Smooth muscle cell (in vitro differentiated cells): ENCODE results near the gene LAMC1. TPM values are rescaled to one million over a fixed set of nuclear protein-coding genes. Genes with fewer than 3 reads are reported as not detected.
A peak's percentile ranks its signal among the peaks of the same experiment; 100 is the strongest.

Source experiments
- DNase-seq: peaks from one replicate; lab custom pipeline; 2025; ENCODE audit not compliant: unreplicated experiment; lab: John Stamatoyannopoulos, UW
- H2AFZ ChIP-seq: fragments of 200-600 bp; sonication (generic); 2 replicates; pipeline ENCODE4 v1.6.0; 2016; ENCODE audit warnings: antibody characterized with exemption, low read depth, mild to moderate bottlenecking
- H3F3A ChIP-seq: fragments of 200-600 bp; sonication (generic); 2 replicates; pipeline ENCODE4 v1.6.0; 2017; ENCODE audit warnings: antibody characterized with exemption, low read depth
- H3K27ac ChIP-seq: fragments of 200-600 bp; sonication (generic); 2 replicates; pipeline ENCODE4 v1.5.1; 2016; ENCODE audit warnings: low read depth, mild to moderate bottlenecking
- H3K27me3 ChIP-seq: fragments of 200-600 bp; sonication (generic); 2 replicates; pipeline ENCODE4 v1.6.1; 2016; ENCODE audit warnings: low read depth, mild to moderate bottlenecking
- H3K36me3 ChIP-seq: fragments of 200-600 bp; sonication (generic); 2 replicates; pipeline ENCODE4 v1.5.1; 2016; ENCODE audit warnings: low read depth
- H3K4me1 ChIP-seq: fragments of 200-600 bp; sonication (generic); 2 replicates; pipeline ENCODE4 v1.5.1; 2016; ENCODE audit warnings: low read depth
- H3K4me2 ChIP-seq: fragments of 200-600 bp; sonication (generic); 2 replicates; pipeline ENCODE4 v1.6.0; 2016; ENCODE audit warnings: mild to moderate bottlenecking
- H3K4me3 ChIP-seq: fragments of 200-600 bp; sonication (generic); 2 replicates; pipeline ENCODE4 v1.5.1; 2016; ENCODE audit warnings: mild to moderate bottlenecking
- H3K79me2 ChIP-seq: fragments of 200-600 bp; sonication (generic); 2 replicates; pipeline ENCODE4 v1.6.0; 2016; ENCODE audit warnings: low read depth, mild to moderate bottlenecking
- H3K9ac ChIP-seq: fragments of 200-600 bp; sonication (generic); 2 replicates; pipeline ENCODE4 v1.6.0; 2016; ENCODE audit warnings: low read depth
- H3K9me3 ChIP-seq: fragments of 200-600 bp; sonication (generic); replicated peaks from 2 replicates; pipeline ENCODE4 v1.5.1; 2016; ENCODE audit warnings: low read depth
- H4K20me1 ChIP-seq: fragments of 200-600 bp; sonication (generic); 2 replicates; pipeline ENCODE4 v1.6.0; 2016; ENCODE audit warnings: low read depth
- WGBS: methylation state at CpG from one replicate; pipeline ENCODE4 v1.1.7; 2016; ENCODE audit warnings: low lambda C conversion rate; 5-methylcytosine and 5-hydroxymethylcytosine counted together
- polyA plus RNA-seq: library from polyadenylated mRNA; unstranded; fragments of >200 nt; fragmentation: Nextera tagmentation; extraction: Ambion mirVana; gene quantifications from 2 replicates; pipeline ENCODE4 v1.2.1, GENCODE V29; 2016
- total RNA-seq: library from RNA; depleted of rRNA; stranded (reverse); fragments of >200 nt; gene quantifications from 2 replicates; pipeline ENCODE4 v1.2.3, GENCODE V29; 2014
- TF ChIP-seq, protein P1 (sequence below): fragments of 200-600 bp; sonication (generic); IDR thresholded peaks from 2 replicates; pipeline ENCODE4 v1.5.1; 2017; ENCODE audit warnings: borderline replicate concordance, mild to moderate bottlenecking, antibody characterized with exemption; ENCODE audit not compliant: insufficient read depth, poor library complexity, severe bottlenecking

Gene LAMC1
- total and polyA plus RNA-seq, 2 experiments from 2014 or later, result 64.9 to 137 TPM

DNA sequence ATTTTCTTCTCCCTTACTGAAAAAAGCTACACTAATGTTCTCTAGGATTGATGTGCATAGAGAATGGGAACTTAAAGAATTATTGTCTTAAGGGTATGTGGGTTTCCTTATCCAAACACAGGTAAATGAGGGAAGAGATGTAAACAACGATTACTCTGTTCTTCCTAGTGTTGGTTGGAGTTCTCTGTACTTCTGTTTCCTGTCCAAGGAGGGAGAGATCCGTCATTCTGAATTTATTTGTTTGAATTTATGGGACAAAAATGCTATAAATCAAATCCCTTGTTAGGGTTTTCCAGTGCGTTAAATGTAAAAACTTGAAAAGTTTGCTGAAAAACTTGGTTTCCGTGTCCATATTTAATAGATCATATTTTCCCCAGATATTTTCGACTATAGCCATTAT is 29.6 kb downstream of the LAMC1 start:
- WGBS, result 96% methylated on average over 5 of the region's 5 CpGs
- Histone ChIP-seq H3K4me1 (no peaks in the 10 kb centered on the region), H3K4me2 (no peak overlapping the region), H3K79me2 (peaks cover 99% of the 10 kb centered on the region), H3K27ac (no peak overlapping the region), H3K36me3 (no peaks in the 10 kb centered on the region), H4K20me1 (peaks cover 89% of the 10 kb centered on the region), H2AFZ (no peak overlapping the region), H3K27me3 (no peaks in the 10 kb centered on the region), H3F3A (peaks cover 3% of the 10 kb centered on the region), H3K9me3 (no peaks in the 10 kb centered on the region), H3K9ac (no peak overlapping the region), H3K4me3 (no peak overlapping the region)
- TF ChIP-seq, protein P1, sequence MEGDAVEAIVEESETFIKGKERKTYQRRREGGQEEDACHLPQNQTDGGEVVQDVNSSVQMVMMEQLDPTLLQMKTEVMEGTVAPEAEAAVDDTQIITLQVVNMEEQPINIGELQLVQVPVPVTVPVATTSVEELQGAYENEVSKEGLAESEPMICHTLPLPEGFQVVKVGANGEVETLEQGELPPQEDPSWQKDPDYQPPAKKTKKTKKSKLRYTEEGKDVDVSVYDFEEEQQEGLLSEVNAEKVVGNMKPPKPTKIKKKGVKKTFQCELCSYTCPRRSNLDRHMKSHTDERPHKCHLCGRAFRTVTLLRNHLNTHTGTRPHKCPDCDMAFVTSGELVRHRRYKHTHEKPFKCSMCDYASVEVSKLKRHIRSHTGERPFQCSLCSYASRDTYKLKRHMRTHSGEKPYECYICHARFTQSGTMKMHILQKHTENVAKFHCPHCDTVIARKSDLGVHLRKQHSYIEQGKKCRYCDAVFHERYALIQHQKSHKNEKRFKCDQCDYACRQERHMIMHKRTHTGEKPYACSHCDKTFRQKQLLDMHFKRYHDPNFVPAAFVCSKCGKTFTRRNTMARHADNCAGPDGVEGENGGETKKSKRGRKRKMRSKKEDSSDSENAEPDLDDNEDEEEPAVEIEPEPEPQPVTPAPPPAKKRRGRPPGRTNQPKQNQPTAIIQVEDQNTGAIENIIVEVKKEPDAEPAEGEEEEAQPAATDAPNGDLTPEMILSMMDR, result no peak
- no peak for DNase-seq

GRCh38 chr1:183058851-183059502 is 35.8 kb downstream of the LAMC1 start:
- DNase-seq, result no peak
- Histone ChIP-seq H2AFZ (no peak overlapping the region), H3K4me2 (no peak overlapping the region), H3K27me3 (no peaks in the 10 kb centered on the region), H3K79me2 (peaks cover 97% of the 10 kb centered on the region), H3K9ac (peak overlapping the region; percentile 52), H3K36me3 (no peaks in the 10 kb centered on the region), H3K4me1 (no peaks in the 10 kb centered on the region), H3F3A (peaks cover 3% of the 10 kb centered on the region), H3K27ac (peak overlapping the region; percentile 70), H3K9me3 (no peaks in the 10 kb centered on the region), H3K4me3 (no peak overlapping the region), H4K20me1 (peaks cover 68% of the 10 kb centered on the region)
- TF ChIP-seq, protein P1, result no peak
- WGBS, result 79% methylated on average over 2 of the region's 2 CpGs

DNA sequence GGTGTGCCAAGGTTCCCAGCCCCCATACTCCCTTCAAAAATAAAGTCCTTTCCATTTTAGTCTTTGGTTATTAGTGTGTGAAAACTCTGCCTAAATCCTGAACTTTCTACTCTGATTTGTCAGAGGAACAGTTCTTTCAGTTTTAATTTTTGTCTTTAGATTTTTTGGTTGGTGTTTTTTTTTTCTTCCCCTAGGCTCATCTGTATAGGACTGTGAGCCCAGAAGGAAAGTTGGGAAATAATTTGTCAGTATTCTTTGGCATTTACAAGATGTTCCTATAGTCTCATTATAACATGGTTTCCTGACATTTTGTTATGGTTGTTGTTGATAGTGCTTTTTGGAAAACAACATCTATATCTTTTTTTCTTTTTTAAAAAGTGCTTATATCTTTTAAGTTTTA is 38.0 kb downstream of the LAMC1 start:
- H3K4me1 ChIP-seq, result no peaks in the 10 kb centered on the region
- no peaks in the 10 kb centered on the region for H3K9me3 ChIP-seq
- peak overlapping the region; percentile 70 for H3K27ac ChIP-seq
- peaks cover 97% of the 10 kb centered on the region for H3K79me2 ChIP-seq
- H3K4me3 ChIP-seq, result no peak overlapping the region
- H4K20me1 ChIP-seq, result peaks cover 46% of the 10 kb centered on the region
- H2AFZ ChIP-seq, result no peak overlapping the region
- H3K4me2 ChIP-seq, result no peak overlapping the region
- TF ChIP-seq, protein P1, result no peak
- H3K9ac ChIP-seq, result peak overlapping the region; percentile 11
- H3K27me3 ChIP-seq, result no peaks in the 10 kb centered on the region
- H3F3A ChIP-seq, result peaks cover 3% of the 10 kb centered on the region
- no peak for DNase-seq
- H3K36me3 ChIP-seq, result no peaks in the 10 kb centered on the region

DNA sequence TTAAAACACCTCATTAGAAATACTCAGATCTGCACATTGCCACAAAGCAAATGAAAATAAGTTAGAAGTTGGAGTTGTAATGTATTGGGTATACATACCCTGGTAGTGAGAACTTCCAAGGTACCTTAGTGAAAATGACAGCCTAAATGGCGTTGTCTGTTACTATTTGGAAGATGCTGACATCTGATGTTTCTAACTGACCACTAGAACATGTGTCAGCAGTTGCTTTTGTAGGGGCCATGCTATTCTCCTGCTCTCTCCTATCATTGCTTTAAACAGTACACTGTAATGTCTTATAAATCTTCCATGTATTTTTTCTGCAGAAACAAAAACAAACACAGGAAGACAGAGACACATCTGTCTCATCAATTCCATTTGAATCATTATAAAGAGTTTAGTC is 40.1 kb downstream of the LAMC1 start:
- H3K4me2 ChIP-seq, result no peak overlapping the region
- no peaks in the 10 kb centered on the region for H3K36me3 ChIP-seq
- no peaks in the 10 kb centered on the region for H3K27me3 ChIP-seq
- peaks cover 30% of the 10 kb centered on the region for H4K20me1 ChIP-seq
- H3K4me3 ChIP-seq, result no peak overlapping the region
- H2AFZ ChIP-seq, result no peak overlapping the region
- DNase-seq, result no peak
- peaks cover 96% of the 10 kb centered on the region for H3K79me2 ChIP-seq
- H3K27ac ChIP-seq, result peak overlapping the region; percentile 43
- H3K4me1 ChIP-seq, result no peaks in the 10 kb centered on the region
- H3F3A ChIP-seq, result no peaks in the 10 kb centered on the region
- TF ChIP-seq, protein P1, result no peak
- 90% methylated on average over 1 of the region's 1 CpG for WGBS
- no peaks in the 10 kb centered on the region for H3K9me3 ChIP-seq
- H3K9ac ChIP-seq, result no peak overlapping the region
